ENCODE data around the gene NRIP1. TPM values are rescaled to one million over a fixed set of nuclear protein-coding genes. Genes with fewer than 3 reads are reported as not detected.

The NRIP1 gene
- total and polyA plus RNA-seq, 9 of the 15 experiments (the other 6 are each of a cell fraction or from before 2014, with no cell fraction given): 4.3 to 42.8 (median 19.6) TPM

- Histone ChIP-seq H3K4me3 (no peak overlapping the region), H3K4me1 (replicated peaks in 1 of 2; ENCODE audit: control insufficient read depth in 2 of 2, insufficient read depth in 2 of 2, low read length in 2 of 2) (no peaks in the 10 kb centered on the region), H3K9me1 (ENCODE audit: control insufficient read depth, insufficient read depth, low read length) (no peaks in the 10 kb centered on the region), H3K4me2 (ENCODE audit: insufficient read depth, low read length) (no peak overlapping the region), H2AFZ (ENCODE audit: low read depth, low read length) (no peak overlapping the region), H3K27ac (ENCODE audit: extremely low read depth, low read depth, low read length) (no peak overlapping the region), H4K20me1 (replicated peaks; ENCODE audit: control insufficient read depth, insufficient read depth, low read length) (no peaks in the 10 kb centered on the region), H3K27me3 (ENCODE audit: control insufficient read depth in 2 of 2, insufficient read depth in 2 of 2, low read length in 2 of 2) (no peaks in the 10 kb centered on the region), H3K36me3 (ENCODE audit: control insufficient read depth, insufficient read depth, low read length) (peaks cover 19% of the 10 kb centered on the region; the same call in 2 of the 3 replicates), H3K9ac (ENCODE audit: insufficient read depth in 1 of 2, low read depth in 2 of 2, low read length in 2 of 2) (no peak overlapping the region), H3K9me3 (replicated peaks; ENCODE audit: control insufficient read depth, insufficient read depth, low read depth, low read length) (no peaks in the 10 kb centered on the region), H3K79me2 (ENCODE audit: control insufficient read depth, insufficient read depth, low read length) (peaks cover 69% of the 10 kb centered on the region)
- intact Hi-C loops (cut with micrococcal nuclease) (no loop called here), in situ Hi-C loops (cut with MboI) (loop anchor here (25.0 kb wide), 1 partner anchor 1695 kb away; no protein-coding TSS in a partner anchor)
- CTCF ChIA-PET (ENCODE audit: low intra/inter-chr PET ratio): no interaction called here
- no peak for ATAC-seq
- no TSS peak for BruUV-seq (replicated peaks)
- DNase-seq (ENCODE audit: extremely low read depth in 1 of 4, low spot score in 3 of 4): no peak
- POLR2A ChIA-PET: no interaction called here
- WGBS (ENCODE audit: insufficient coverage, low coverage, missing lambda C conversion rate): 90% methylated on average over 2 of the region's 4 CpGs
- FAIRE-seq: no peak
- TF ChIP-seq BCOR (IDR thresholded peaks at IDR 0.05) (no peak), THAP7 (CRISPR knock-in tag; IDR thresholded peaks at IDR 0.05) (no peak), ZNF184 (CRISPR knock-in tag; IDR thresholded peaks at IDR 0.05) (no peak), BMI1 (IDR thresholded peaks at IDR 0.05; ENCODE audit: low read length) (no peak), TAF7 (tag; IDR thresholded peaks at IDR 0.05) (no peak), SUPT5H (IDR thresholded peaks at IDR 0.05) (no peak), MEIS2 (IDR thresholded peaks at IDR 0.05; ENCODE audit: partially characterized antibody) (no peak), GABPB2 (CRISPR knock-in tag; conservative IDR thresholded peaks at IDR 0.05) (no peak), SMARCE1 (IDR thresholded peaks at IDR 0.05) (no peak), MXD1 (CRISPR knock-in tag; IDR thresholded peaks at IDR 0.05; ENCODE audit: borderline replicate concordance, poor library complexity, severe bottlenecking) (no peak), CHCHD3 (CRISPR knock-in tag; IDR thresholded peaks at IDR 0.05) (no peak), RREB1 (CRISPR knock-in tag; IDR thresholded peaks at IDR 0.05) (no peak), MCM7 (IDR thresholded peaks at IDR 0.05) (no peak), PRDM10 (IDR thresholded peaks at IDR 0.05; ENCODE audit: partially characterized antibody) (no peak)
Observed at GRCh38 chr21:15031790-15032357, 32.9 kb downstream of the NRIP1 start.

Measured in K562 (cell line).